ENCODE measurements around the gene ADAM12.

GRCh38 chr10:126186766-126187165, 201.5 kb downstream of the ADAM12 start:
- no peak for TF ChIP-seq ZNF668 (CRISPR knock-in tag; IDR thresholded peaks at IDR 0.05)
- TF ChIP-seq NR2C2 (CRISPR knock-in tag; IDR thresholded peaks at IDR 0.05): no peak
- TF ChIP-seq NR2C2 (tag; IDR thresholded peaks at IDR 0.05): no peak
- TF ChIP-seq FOXO4 (CRISPR knock-in tag; IDR thresholded peaks at IDR 0.05): no peak

All from K562 (cell line).